Measurements from ENCODE around the gene CWC15. TPM values are rescaled to one million over a fixed set of nuclear protein-coding genes. Genes with fewer than 3 reads are reported as not detected.
A peak's percentile ranks its signal among the peaks of the same experiment; 100 is the strongest.

The CWC15 gene
- total and polyA plus RNA-seq, 2 of the 13 experiments (the other 11 are each of a cell fraction or from before 2014, with no cell fraction given) = 27.6 to 61.2 TPM

GRCh38 chr11:94926271-94926625 lies 47.1 kb downstream of the CWC15 start:
- TF ChIP-seq ZNF432 (CRISPR knock-in tag; IDR thresholded peaks at IDR 0.05; ENCODE audit: borderline replicate concordance) (no peak), SMAD1 (CRISPR knock-in tag; IDR thresholded peaks at IDR 0.05; ENCODE audit: borderline replicate concordance, low read depth) (no peak), NFYB (CRISPR knock-in tag; IDR thresholded peaks at IDR 0.05) (no peak), CENPX (CRISPR knock-in tag; IDR thresholded peaks at IDR 0.05) (no peak), TFDP2 (CRISPR knock-in tag; IDR thresholded peaks at IDR 0.05) (no peak), TRIM24 (CRISPR knock-in tag; IDR thresholded peaks at IDR 0.05) (no peak), PRMT3 (CRISPR knock-in tag; IDR thresholded peaks at IDR 0.05; ENCODE audit: borderline replicate concordance, low read depth) (no peak), HBP1 (CRISPR knock-in tag; IDR thresholded peaks at IDR 0.05; ENCODE audit: low read depth) (no peak), SUZ12 (IDR thresholded peaks at IDR 0.05; ENCODE audit: low read depth, low read length) (no peak), TOPORS (CRISPR knock-in tag; IDR thresholded peaks at IDR 0.05) (no peak), ZNF691 (CRISPR knock-in tag; IDR thresholded peaks at IDR 0.05; ENCODE audit: borderline replicate concordance, low read depth) (no peak), NFKBIZ (CRISPR knock-in tag; IDR thresholded peaks at IDR 0.05) (no peak), KLF9 (CRISPR knock-in tag; IDR thresholded peaks at IDR 0.05; ENCODE audit: low read depth) (no peak), KLF12 (CRISPR knock-in tag; IDR thresholded peaks at IDR 0.05; ENCODE audit: borderline replicate concordance) (no peak), TRIM22 (IDR thresholded peaks at IDR 0.05) (no peak), HES4 (CRISPR knock-in tag; IDR thresholded peaks at IDR 0.05; ENCODE audit: borderline replicate concordance) (no peak), KAT7 (CRISPR knock-in tag; IDR thresholded peaks at IDR 0.05; ENCODE audit: borderline replicate concordance) (no peak)
- Histone ChIP-seq H3K4me3 (replicated peaks in 1 of 3; ENCODE audit: insufficient read depth in 1 of 3, low read depth in 2 of 3, low read length in 3 of 3) (no peak overlapping the region), H3K27me3 (ENCODE audit: control insufficient read depth in 1 of 2, insufficient read depth in 2 of 2, low read length in 2 of 2) (no peaks in the 10 kb centered on the region; a peak in 2 of 5 replicates), H4K20me1 (ENCODE audit: insufficient read depth, low read length) (no peaks in the 10 kb centered on the region), H3K4me2 (ENCODE audit: low read depth, low read length) (no peak overlapping the region), H3K9ac (ENCODE audit: insufficient read depth, low read depth, low read length) (no peak overlapping the region), H3K36me3 (replicated peaks in 1 of 2; ENCODE audit: control insufficient read depth in 1 of 2, insufficient read depth in 2 of 2, low read length in 2 of 2) (no peaks in the 10 kb centered on the region), H3K79me2 (ENCODE audit: insufficient read depth, low read length) (no peaks in the 10 kb centered on the region), H3K4me1 (ENCODE audit: insufficient read depth, low read length) (peaks cover 8% of the 10 kb centered on the region), H2AFZ (ENCODE audit: low read length) (no peak overlapping the region), H3K27ac (ENCODE audit: extremely low read length, insufficient read depth, low read length) (no peak overlapping the region), H3K9me3 (ENCODE audit: low read length) (no peaks in the 10 kb centered on the region)
- no peak for FAIRE-seq
- no TSS peak for BruUV-seq (replicated peaks)
- ChIA-PET CTCF (ENCODE audit: low intra/inter-chr PET ratio, low total read pairs) (no interaction called here), POLR2A (no interaction called here)
- DNase-seq (ENCODE audit: low spot score) = no peak
- ATAC-seq = peak; percentile 32; the same call in 2 of the 3 replicates
- in situ Hi-C loops (cut with HindIII; ENCODE audit: extremely low pct_ligation_motif_present, low pct_unique_long_range_greater_than_20kb) = no loop called here
- intact Hi-C loops (cut with micrococcal nuclease; ENCODE audit: unreplicated experiment) = no loop called here
